Measurements from ENCODE around the gene SLC47A1. TPM values are rescaled to one million over a fixed set of nuclear protein-coding genes. Genes with fewer than 3 reads are reported as not detected.

Gene SLC47A1
- total and polyA plus RNA-seq, 2 of the 8 experiments (the other 6 are each of a cell fraction or from before 2014, with no cell fraction given) = 1.5 to 3.6 TPM

- Histone ChIP-seq H2BK5ac (ENCODE audit: low read depth, low read length) (no peak overlapping the region), H4K8ac (ENCODE audit: extremely low read depth, insufficient read depth, low read length) (no peak overlapping the region), H3K18ac (ENCODE audit: extremely low read depth, low read length) (no peak overlapping the region), H3K4me1 (replicated peaks in 1 of 4; ENCODE audit: control insufficient read depth in 3 of 4, insufficient read depth in 4 of 4, low read length in 3 of 4) (no peaks in the 10 kb centered on the region), H3K9ac (replicated peaks in 1 of 4; ENCODE audit: extremely low read depth in 1 of 4, low read depth in 3 of 4, low read length in 3 of 4) (no peak overlapping the region), H3K27ac (ENCODE audit: low read depth, low read length) (no peak overlapping the region), H3K4me3 (ENCODE audit: extremely low read depth in 1 of 4, insufficient read depth in 2 of 4, low read depth in 3 of 4, low read length in 4 of 4) (no peak overlapping the region), H3K79me1 (ENCODE audit: low read depth, low read length) (no peaks in the 10 kb centered on the region), H3K14ac (ENCODE audit: insufficient read length) (no peak overlapping the region), H2BK120ac (replicated peaks; ENCODE audit: low read depth, low read length) (no peak overlapping the region), H3K9me3 (ENCODE audit: insufficient read depth in 2 of 2, low read depth in 1 of 2, low read length in 1 of 2) (no peaks in the 10 kb centered on the region), H4K5ac (ENCODE audit: insufficient read length, low read depth, low read length) (no peak overlapping the region), H2AK5ac (ENCODE audit: low read depth, low read length) (no peak overlapping the region), H3K27me3 (replicated peaks in 1 of 4; ENCODE audit: control insufficient read depth in 3 of 4, extremely low read depth in 1 of 4, insufficient read depth in 3 of 4, low read length in 3 of 4) (no peaks in the 10 kb centered on the region), H2BK15ac (ENCODE audit: low read length) (no peak overlapping the region), H3K36me3 (ENCODE audit: control insufficient read depth in 2 of 4, insufficient read depth in 4 of 4, low read length in 3 of 4) (no peaks in the 10 kb centered on the region), H2BK12ac (ENCODE audit: low read depth, low read length) (no peak overlapping the region), H3K79me2 (ENCODE audit: control insufficient read depth in 1 of 2, insufficient read depth in 2 of 2, low read length in 2 of 2) (no peaks in the 10 kb centered on the region), H3K56ac (replicated peaks; ENCODE audit: insufficient read length, low read depth, low read length) (no peak overlapping the region), H2BK20ac (ENCODE audit: low read length) (no peak overlapping the region), H3K4ac (replicated peaks; ENCODE audit: insufficient read length, low read depth, low read length) (no peak overlapping the region), H3K4me2 (ENCODE audit: insufficient read depth in 1 of 2, low read depth in 2 of 2, low read length in 2 of 2) (no peak overlapping the region), H3K23me2 (ENCODE audit: low read depth, low read length) (no peaks in the 10 kb centered on the region), H3K23ac (ENCODE audit: insufficient read length) (no peak overlapping the region), H4K91ac (replicated peaks; ENCODE audit: insufficient read length, low read length) (no peak overlapping the region), H2AFZ (ENCODE audit: low read length) (no peak overlapping the region), H4K20me1 (replicated peaks in 1 of 2; ENCODE audit: control insufficient read depth in 1 of 2, insufficient read depth in 2 of 2, low read length in 2 of 2) (no peaks in the 10 kb centered on the region)
- CTCF ChIA-PET (ENCODE audit: partially characterized antibody) = interaction anchor here (0.6 kb wide), 1 partner anchor 116 kb away, joined by 4 read pairs; no protein-coding TSS in a partner anchor
- 83% methylated on average over 2 of the region's 2 CpGs; no CpG with 5 or more reads in 1 of the 2 experiments for WGBS, 2 experiments (ENCODE audit: extremely low coverage in 1 of 2, insufficient coverage in 1 of 2, insufficient read length in 1 of 2, insufficient replicate concordance in 2 of 2, low coverage in 1 of 2, low lambda C conversion rate in 2 of 2, missing lambda C conversion rate in 1 of 2)
- FAIRE-seq (no peak), DNase-seq (ENCODE audit: low read depth in 1 of 2, low spot score in 2 of 2) (no peak)
- POLR2A ChIA-PET (ENCODE audit: partially characterized antibody) = interaction anchor here (0.7 kb wide), 1 partner anchor 273 kb away, joined by 3 read pairs; no protein-coding TSS in a partner anchor
- TF ChIP-seq MAFK (IDR thresholded peaks at IDR 0.05; ENCODE audit: low read depth, low read length) = no peak
- TF ChIP-seq JUND (IDR thresholded peaks at IDR 0.05; ENCODE audit: low read length) = no peak
- no peak for TF ChIP-seq SIX5 (IDR thresholded peaks at IDR 0.05; ENCODE audit: low read depth, low read length)
- TF ChIP-seq FOSL1 (IDR thresholded peaks at IDR 0.05; ENCODE audit: insufficient read depth, low read depth, low read length) = no peak
- no peak for TF ChIP-seq TAF7 (optimal IDR thresholded peaks at IDR 0.05; ENCODE audit: borderline replicate concordance, low read depth, low read length)
- TF ChIP-seq NRF1 (IDR thresholded peaks at IDR 0.05; ENCODE audit: low read depth, low read length) = no peak
- no peak for TF ChIP-seq YY1 (IDR thresholded peaks at IDR 0.05; ENCODE audit: low read depth, low read length)
- TF ChIP-seq KDM1A (IDR thresholded peaks at IDR 0.05; ENCODE audit: borderline replicate concordance, low read length) = no peak
- TF ChIP-seq CREB1 (IDR thresholded peaks at IDR 0.05) = no peak
Measured at GRCh38 chr17:19573075-19573474, 39.4 kb downstream of the SLC47A1 start.

All from H1 (cell line).